SW480 (cell line): ENCODE measurements around the gene HAO2.

Source experiments
- DNase-seq: peaks from one replicate; pipeline ENCODE4 v3.0.0-alpha.2; 2016; ENCODE audit warnings: low spot score

Gene HAO2

DNA sequence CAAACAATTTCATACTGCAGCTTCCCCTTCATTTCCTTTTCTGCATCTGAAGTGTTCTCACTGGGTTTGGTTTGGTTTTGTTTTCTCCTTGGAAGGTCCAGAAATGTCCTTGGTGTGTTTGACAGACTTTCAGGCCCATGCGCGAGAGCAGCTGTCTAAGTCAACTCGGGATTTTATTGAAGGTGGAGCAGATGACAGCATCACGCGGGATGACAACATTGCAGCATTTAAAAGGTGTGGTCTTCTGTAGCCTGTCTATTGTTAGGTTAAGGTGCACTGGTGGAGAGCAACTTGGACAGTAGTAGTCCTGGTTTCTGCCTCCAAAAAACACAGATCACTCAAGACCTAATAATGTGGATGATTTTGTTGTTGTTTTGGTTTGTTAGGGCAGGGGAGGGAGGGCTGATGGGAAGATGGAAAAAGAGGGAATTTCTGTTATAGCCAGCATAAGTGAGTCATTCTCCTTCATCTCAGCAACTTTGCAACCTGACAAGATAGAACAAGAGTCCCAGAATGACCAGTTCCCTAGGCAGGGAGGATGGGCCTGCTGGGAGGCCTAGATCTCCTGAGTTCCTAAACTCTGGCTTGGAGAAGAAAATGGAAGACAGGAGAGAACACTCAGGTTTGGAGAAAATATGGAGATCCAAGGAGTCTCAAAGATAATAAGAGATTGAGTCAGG lies 12.5 kb downstream of the HAO2 start:
- DNase-seq: no peak

DNA sequence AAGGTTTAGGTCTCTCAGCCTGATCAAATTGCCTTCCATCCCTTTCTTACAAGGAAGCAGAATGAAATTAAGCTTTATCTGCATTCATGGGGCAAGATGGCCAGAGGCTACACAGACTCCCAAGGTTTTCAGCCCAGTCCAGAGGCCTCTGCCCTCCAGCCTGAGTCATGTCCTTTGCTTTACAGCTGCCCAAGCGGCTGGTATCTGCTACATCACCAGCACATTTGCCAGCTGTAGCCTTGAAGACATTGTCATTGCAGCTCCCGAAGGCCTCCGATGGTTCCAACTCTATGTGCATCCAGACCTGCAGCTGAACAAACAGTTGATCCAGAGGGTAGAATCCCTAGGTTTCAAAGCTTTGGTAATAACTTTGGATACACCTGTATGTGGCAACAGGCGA lies 16.0 kb downstream of the HAO2 start:
- DNase-seq: no peak

DNA sequence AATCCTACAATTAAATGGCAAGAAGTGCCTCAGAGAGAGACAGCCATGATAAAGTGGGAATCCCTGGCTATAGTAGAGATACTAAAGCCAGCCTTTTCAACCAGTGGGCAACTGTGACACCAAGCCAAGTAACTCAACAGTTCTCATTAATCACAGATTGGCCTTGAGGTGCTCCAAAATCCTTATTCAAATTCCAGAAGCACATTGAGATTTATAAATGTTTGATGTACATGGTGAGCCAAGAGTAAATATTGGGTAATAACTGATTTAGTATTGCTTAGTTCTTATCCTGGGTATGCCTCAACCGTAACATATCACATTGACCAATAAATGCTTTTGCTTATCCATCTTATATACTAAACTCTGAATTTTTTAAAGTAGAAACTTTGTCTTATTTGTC lies 17.1 kb downstream of the HAO2 start:
- no peak for DNase-seq

DNA sequence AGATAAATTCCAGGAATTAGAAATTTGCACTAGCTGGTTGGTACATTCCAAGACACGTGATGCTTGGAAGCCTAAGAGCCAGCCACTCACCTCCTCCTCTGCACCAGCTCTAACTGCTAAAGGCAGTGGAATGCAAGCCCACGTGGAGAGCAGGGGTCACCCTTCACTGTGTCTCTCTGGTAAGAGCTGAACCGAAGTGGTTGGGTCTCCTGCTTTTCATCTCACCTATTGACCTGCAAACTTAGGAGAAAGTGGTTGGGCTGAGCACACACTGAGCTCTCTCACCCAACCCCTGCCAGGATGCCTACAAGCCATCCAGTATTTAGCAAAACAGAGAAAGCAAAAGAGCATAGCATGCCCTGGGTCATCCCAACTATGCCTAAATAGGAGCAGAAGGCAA lies 19.3 kb downstream of the HAO2 start:
- DNase-seq: no peak

DNA sequence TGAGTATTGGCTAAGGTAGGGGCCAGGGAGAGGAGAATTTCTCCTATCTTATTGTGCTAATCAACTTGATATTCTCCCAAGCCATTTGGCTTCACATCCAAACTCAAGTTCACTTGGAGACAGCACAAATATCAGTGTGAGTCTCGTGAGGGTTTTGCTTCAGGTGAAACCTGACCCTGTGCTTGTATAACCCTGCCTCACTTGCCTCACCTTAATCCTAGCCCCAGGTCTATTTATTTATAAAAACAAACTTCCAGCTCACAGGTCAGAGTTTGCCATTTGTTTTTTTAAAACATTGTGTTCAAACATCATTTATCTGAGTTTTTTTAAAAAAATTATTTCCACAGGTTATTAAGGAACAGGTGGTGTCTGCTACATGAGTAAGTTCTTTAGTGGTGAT lies 19.9 kb downstream of the HAO2 start:
- no peak for DNase-seq

DNA sequence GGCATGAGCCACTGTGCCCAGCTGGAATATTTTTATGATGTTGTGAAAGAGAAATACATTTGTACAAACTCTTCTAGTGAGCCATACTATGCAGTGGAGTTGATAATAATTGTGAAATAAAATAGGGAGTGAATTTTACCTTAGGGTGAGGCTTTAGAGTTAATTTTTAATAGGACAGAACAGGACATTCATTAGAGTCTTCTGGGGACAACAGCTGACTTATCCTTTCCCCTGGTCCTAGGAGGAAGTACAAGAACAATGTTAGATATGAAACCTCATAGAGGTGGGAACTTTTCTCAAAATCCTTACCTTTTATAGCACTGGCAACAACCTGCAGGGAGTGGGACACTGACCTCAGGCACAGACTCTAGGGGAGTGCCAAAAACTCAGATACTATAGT lies 21.9 kb downstream of the HAO2 start:
- no peak for DNase-seq

DNA sequence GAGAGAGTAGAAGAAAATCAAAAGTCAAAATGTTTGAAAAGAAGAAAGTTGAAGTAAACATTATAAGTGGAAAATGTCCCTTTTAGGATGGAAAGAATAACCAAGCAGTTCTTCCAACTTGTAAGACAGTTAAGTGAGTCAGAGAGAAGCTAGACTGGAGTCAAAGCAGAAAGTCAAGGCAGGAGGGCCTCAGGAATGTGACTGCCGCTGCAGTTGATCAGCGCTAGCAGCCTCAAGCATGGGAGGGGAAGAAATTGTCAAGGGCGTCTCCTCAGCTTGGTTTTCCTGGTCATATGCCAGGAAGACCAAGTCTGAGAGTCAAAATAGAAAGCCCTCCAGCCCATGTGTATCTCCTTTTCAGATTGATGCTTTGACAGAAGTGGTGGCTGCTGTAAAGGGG lies 23.2 kb downstream of the HAO2 start:
- DNase-seq: no peak

DNA sequence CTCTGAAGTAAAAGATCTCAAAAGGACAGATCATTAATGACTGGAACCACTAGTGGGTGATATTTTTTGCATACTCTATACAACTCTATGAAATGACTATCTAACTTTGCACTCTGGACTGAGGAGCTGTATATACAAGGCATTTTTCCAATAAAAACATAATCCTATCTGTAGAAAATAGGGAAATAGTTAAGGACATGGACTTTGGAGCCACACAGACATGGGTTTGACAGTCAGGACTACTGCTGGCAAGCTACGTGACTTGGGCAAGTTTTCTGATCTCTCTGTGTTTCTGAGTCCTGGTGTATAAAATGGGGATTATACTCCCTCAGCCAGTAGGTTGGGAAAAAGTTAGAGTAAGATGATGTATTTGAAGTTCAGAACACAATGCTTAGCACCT lies 25.5 kb downstream of the HAO2 start:
- DNase-seq: no peak

DNA sequence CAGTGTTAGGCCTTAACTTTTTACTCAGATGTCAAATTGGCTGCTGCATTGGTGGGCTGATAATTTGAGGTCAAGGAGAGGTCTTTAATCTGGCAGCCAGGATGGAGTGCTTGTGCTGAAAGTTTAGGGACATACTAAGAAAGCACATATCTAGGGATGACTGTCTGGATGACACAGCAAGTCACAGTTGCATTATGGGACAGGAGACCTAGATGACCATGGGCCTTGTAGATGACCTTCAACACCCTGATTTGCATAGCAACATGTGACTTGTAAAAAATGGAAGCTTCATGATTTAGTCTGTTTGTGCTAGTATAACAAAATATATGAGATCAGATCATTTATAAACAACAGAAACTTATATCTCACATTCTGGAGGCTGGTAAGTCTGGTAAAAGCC lies 28.4 kb downstream of the HAO2 start:
- DNase-seq: no peak

DNA sequence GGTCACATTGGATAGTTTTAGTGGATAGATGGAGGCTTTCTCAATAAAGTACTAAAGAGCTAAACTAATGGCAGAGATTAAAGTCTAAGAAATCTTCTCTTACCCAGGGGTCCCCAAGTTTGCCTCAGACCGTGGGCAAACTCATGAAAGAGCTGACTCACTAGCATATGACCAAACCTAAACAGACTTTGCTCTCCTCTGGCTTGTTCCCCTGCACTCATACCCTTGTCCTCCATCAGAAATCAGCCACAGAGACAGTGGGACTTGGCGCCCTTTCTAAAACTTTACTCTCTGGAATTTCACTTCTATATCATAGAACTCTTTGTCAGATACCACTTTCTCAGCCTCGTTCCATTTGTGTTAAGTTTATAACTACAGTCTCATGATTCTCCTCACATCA lies 29.4 kb downstream of the HAO2 start:
- DNase-seq: no peak

DNA sequence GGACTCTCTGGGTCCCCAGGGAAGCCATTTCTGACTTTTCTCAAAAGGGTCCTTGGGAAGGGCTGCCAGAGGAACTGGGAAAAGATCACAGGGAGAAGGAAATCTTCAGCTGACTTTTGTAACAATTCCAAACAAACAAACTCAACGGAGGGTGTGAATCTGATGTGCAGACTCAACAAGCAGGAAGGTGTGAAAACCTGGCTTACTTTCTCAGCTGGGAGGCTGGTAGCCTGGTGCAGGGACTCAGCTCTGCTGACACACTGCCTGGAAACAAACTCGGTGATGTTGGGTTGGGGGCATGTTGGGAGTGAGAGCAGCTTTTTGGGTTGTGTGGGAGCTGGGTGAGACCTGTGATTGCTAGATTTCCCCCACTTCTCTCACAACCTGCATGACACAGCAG lies 36.2 kb downstream of the HAO2 start:
- DNase-seq: no peak

DNA sequence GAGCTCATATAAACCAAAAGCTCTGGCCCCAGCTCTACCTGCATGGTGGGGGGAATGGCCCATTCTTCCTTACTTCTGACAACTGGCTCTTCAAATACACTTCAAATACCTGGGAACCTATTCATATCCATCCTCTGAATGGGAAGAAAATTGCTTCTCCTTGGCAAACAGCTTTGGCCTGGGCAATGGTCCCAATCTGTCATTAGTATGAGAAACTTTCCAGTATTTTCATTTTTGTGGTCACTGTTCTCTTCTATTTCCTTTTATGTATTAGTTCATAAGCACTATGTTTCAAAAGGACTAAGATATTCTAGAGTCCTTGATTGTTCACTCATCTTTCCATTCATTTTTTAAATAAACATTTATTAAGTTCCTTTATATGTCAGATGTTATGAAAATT lies 41.1 kb downstream of the HAO2 start:
- DNase-seq: no peak

DNA sequence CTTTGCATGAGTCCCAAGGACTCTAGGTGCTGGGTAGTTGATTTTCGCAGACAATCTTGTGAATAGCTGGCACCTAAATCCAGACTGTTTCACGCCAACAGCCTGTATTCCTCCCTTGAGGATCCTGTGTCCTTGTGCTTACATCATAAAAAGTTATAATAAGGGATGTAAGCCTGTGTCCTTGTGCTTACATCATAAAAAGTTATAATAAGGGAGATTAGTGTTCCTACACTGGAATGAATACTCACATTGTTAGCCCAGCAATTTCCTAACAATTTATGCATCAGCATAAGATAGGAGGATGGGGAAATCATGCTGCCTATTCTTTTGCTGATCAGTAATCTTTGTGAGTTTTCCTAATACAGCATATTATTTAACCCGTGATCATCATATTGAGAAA lies 42.4 kb downstream of the HAO2 start:
- no peak for DNase-seq

DNA sequence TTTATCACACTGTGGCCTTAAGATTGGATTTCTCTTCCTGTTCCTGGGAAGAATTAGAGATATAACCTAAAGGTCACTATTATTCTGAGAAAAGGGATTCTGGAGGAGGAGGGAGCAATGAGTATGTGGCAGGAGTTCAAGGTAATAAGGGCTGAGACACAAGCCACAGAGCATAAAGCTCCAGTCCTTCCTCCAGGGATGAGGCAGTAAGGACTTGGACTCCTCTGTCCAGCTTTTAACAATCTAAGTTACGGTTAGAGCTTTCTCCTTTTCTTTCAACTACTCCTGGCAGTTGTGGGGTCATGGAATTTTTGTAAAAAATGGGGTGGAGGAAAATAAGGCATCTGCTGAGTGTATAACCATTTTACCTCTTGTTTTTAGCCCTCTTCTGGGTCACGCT lies 46.4 kb downstream of the HAO2 start, which contains the start of gene HSD3B2:
HSD3B2 (plus strand) TSS at position 201 of the 400 bp plus-strand sequence. CDS start 270 bp downstream, outside the sequence.
- DNase-seq: no peak

DNA sequence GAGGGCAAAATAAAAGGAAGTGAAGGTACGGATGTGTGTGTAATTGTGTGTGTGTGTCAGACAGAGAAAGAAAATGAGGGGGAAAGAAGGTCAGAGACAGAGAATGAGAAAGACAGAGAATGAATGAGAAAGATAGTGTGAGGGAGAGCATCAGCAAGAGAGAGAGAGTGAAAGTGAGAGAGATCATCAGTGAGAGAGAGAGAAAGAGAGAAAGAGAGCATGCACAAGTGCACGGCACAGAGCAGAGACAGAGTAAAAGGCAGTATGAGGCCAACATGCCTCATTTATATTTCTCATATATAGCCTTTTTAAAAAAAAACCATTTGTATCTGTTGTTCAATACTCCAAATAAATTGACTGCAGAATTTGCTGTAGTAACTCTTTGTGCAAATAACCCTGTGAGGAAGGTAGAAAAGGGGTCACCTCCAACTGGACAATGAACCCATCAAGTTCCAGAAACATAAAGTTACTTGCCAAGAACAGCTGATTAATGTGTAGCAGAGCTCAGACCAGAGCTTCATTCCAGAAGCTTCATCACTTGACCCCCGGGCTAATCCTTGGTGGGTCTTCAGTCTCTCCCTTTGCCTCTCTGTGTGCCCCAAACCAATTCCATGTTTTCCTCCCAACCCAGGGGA lies 47.5 kb downstream of the HAO2 start:
- DNase-seq: no peak

DNA sequence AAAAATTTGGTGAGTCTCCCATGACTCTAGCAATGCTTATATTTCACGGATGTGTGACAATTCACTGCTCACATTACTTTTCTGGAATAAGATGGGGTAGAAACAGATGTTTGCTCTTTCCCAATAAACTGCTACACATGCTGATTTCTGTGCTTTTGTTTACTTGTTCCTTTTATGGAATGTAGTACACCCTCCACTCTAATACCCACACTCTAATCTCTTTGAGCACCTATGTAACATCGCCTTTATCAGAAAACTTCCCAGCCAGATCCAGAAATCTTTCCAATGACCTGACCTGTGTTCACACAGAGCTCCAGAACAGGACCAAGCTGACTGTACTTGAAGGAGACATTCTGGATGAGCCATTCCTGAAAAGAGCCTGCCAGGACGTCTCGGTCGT lies 50.5 kb downstream of the HAO2 start:
- DNase-seq: no peak

DNA sequence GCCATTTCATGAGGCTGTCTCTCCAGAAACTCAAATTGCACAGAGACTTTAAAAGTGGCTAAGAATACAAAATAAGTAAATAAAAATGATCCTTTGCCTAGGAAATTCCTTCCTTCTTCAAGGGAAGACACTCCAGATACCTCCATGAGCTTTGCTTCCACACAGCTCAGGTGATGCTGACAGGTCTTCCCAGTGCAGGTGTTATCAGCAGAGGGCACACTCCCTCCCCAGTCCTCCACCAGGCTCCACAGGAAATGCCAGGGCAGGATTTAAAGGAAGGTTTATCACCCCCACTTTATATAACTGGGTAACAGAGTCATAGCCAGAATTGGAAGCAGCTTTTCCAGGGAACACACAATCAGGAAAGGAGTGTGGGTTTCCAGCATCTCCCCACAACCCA lies 52.1 kb downstream of the HAO2 start:
- DNase-seq: no peak

DNA sequence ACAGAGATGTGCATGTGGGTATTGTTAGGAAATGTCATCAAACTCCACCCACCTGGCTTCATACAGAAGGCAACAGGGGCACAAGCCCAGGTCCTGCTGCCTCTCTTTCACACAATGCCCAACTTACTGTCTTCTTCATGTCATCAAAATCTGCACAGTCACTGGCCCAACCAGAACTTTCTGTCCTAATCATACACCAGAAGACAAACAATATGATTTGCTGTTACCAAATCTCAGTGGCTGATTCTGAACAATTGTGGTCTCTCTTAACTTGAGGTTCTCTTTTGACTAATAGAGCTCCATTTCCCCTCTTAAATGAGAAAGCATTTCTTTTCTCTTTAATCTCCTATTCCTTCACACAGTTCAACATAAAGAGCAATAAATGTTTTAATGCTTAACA lies 54.0 kb downstream of the HAO2 start:
- DNase-seq: no peak

DNA sequence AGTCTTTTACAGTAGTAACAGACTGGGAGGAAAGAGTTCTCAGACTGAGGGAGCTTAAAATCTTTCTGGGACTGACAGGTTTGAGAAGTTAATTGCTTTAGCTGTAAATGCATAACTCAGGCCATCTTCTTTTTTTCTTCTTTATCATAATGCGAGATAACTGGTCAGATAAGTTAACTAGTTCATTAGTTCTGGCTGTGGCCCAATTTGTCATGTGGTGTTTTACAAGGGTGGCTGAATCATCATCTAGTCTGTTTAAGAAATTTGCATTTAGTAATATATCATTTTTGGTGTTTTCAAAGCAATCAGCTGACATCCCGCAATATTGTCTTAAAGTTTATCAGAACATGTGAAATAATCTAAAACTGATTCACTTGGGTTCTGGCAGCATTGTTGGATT lies 60.4 kb downstream of the HAO2 start:
- no peak for DNase-seq

DNA sequence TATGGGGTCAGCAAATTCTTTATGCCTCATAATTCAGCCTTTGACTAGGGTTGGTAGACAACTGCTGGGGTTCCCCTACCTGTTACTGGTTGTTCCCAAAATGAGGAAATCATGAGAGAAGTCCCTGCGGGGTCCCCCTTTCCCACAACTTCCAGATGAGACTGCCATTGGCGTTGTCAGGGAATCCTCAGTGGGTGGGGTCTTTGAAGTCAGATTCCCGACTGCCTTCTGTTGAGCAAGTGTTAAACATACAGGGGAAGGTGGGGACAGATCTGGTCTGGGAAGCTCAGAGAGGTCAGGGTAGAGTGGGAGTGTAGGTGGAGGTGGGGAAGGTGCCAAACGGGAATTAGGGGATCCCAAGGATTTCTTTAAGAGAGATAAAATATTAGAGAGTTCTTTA lies 61.1 kb downstream of the HAO2 start:
- no peak for DNase-seq

DNA sequence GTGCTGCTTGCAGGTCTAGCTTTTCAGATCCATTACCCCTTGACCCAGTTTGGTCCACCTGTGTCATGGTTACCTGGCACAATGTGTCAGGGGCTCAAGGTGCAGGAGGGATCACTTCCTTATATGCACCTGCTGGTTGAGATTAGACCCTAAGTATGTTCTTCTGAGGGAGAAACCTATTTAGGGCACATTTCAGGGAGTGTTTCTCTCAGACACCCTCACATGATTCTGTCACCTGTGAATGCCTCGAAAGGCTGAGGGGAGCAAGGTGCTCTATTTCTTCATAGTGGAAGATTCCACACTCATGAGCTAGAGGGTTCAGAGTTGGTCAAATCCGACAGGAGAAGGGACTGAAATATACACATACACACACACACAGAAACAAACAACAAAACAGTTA lies 61.9 kb downstream of the HAO2 start:
- no peak for DNase-seq

DNA sequence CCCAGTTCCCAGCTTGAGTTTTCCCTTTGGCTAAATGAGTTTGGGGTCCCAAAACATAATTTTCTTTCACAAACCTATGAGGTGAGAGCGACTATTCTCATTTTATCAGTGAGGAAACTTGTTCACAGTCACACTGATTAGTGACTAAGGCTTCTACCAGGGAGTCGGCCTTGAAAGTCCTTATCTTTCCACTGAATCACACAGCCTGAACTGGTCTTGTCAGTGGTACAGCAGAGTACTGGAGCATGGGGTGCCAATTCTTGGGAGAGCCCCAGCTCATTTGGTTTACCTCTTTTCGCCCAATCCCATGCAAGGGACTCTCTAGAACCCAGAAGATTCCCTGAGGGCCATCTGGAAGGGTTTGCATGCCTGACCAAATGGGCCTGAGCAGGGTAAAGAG lies 63.3 kb downstream of the HAO2 start:
- no peak for DNase-seq

DNA sequence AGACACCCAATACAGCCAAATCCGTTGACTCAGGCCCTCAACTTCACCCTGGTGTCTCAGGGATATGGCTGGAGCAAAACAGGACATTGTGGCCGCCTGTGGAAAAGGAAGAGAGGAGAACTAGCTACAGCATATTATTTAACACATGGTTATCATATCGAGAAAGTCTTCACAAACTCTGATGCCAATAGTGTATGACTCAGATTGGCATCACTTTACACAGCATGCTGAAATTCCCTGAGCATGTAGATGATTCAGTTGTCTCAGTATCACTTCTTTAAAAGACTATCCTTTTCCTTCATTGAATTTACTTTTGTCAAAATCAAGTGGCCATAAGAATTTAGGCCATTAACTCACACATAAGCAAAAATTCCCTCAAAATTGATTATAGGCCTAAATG lies 66.5 kb downstream of the HAO2 start:
- no peak for DNase-seq

DNA sequence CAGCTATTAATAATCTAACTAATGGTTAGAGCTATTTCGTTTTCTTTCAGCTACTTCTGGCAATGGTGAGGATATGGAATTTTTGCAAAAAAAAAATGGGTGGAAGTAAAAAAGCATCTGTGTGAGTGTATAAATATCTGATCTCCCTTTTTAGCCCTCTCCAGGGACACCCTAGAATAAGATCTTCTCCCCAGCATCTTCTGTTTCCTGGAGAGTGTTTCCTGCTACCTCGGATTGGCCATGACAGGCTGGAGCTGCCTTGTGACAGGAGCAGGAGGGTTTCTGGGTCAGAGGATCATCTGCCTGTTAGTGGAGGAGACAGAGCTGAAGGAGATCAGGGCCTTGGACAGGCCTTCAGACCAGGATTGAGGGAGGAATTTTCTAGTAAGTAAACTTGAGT lies 70.2 kb downstream of the HAO2 start:
- DNase-seq: no peak
